OCI-LY7 (cell line): ENCODE data around the gene RBM17. TPM values are rescaled to one million over a fixed set of nuclear protein-coding genes. Genes with fewer than 3 reads are reported as not detected.

Experiments
- BruUV-seq: library from RNA; stranded (reverse); fragments of 400-500 nt; replicated peaks from 2 replicates; lab custom pipeline; 2021; lab: Mats Ljungman, UMichigan
- CTCF ChIA-PET: fragments of 300-600 bp; sonication (Branson Sonifier 250); formaldehyde crosslinking; loops from one replicate; lab custom pipeline; 2022; ENCODE audit warnings: antibody characterized with exemption; ENCODE audit not compliant: unreplicated experiment; lab: Charles Lee
- POLR2A ChIA-PET: fragments of 300-600 bp; sonication (Branson Sonifier 250); formaldehyde crosslinking; loops from one replicate; lab custom pipeline; 2022; ENCODE audit warnings: antibody characterized with exemption; lab: Charles Lee
- DNase-seq: peaks from one replicate; pipeline ENCODE4 v3.0.0-alpha.2; 2015; ENCODE audit warnings: low spot score
- H2AFZ ChIP-seq: fragments of 200-600 bp; sonication (generic), shearing (Covaris generic); 2 replicates; pipeline ENCODE4 v1.6.1; 2014; ENCODE audit warnings: mild to moderate bottlenecking, antibody characterized with exemption, low read length, moderate library complexity
- H3K27ac ChIP-seq: fragments of 200-600 bp; sonication (generic); 2 replicates; pipeline ENCODE4 v1.5.1; 2014; ENCODE audit warnings: mixed run types, low read depth, mild to moderate bottlenecking, moderate library complexity, low read length, inconsistent platforms; ENCODE audit not compliant: poor library complexity, severe bottlenecking
- H3K36me3 ChIP-seq: fragments of 200-600 bp; sonication (generic); 2 replicates; pipeline ENCODE4 v1.6.1; 2014; ENCODE audit warnings: mild to moderate bottlenecking, antibody characterized with exemption, low read length, moderate library complexity, mixed read lengths; ENCODE audit not compliant: insufficient read depth
- H3K4me1 ChIP-seq: fragments of 200-600 bp; sonication (generic); 2 replicates; pipeline ENCODE4 v1.5.1; 2014; ENCODE audit warnings: mild to moderate bottlenecking, low read length; ENCODE audit not compliant: insufficient read depth, poor library complexity, severe bottlenecking
- H3K4me2 ChIP-seq: fragments of 200-600 bp; sonication (generic); 2 replicates; pipeline ENCODE4 v1.6.1; 2014; ENCODE audit warnings: mild to moderate bottlenecking, low read length
- H3K4me3 ChIP-seq: fragments of 200-600 bp; sonication (generic); 2 replicates; pipeline ENCODE4 v1.5.1; 2014; ENCODE audit warnings: mild to moderate bottlenecking, low read depth, low read length; ENCODE audit not compliant: poor library complexity, severe bottlenecking
- H3K79me2 ChIP-seq: fragments of 200-600 bp; sonication (generic); 2 replicates; pipeline ENCODE4 v1.6.1; 2016; ENCODE audit warnings: low read depth, mild to moderate bottlenecking, low read length, moderate library complexity, mixed read lengths; ENCODE audit not compliant: insufficient read depth
- H3K9me2 ChIP-seq: fragments of 200-600 bp; sonication (generic); 2 replicates; pipeline ENCODE4 v1.6.1; 2016; ENCODE audit warnings: mild to moderate bottlenecking, low read length, mixed read lengths; ENCODE audit not compliant: insufficient read depth
- H3K9me3 ChIP-seq: fragments of 200-600 bp; sonication (generic); 2 replicates; pipeline ENCODE4 v1.6.1; 2014; ENCODE audit warnings: mild to moderate bottlenecking, mixed run types, low read length, mixed read lengths
- H4K20me1 ChIP-seq: fragments of 200-600 bp; sonication (generic); 2 replicates; pipeline ENCODE4 v1.6.1; 2014; ENCODE audit warnings: mild to moderate bottlenecking, antibody characterized with exemption, low read length, moderate library complexity, mixed read lengths; ENCODE audit not compliant: insufficient read depth
- CTCF ChIP-seq: fragments of 200-600 bp; sonication (generic); conservative IDR thresholded peaks from 2 replicates; pipeline ENCODE4 v1.5.1; 2014; ENCODE audit warnings: mild to moderate bottlenecking, antibody characterized with exemption, low read length, moderate library complexity, mixed read lengths
- EZH2phosphoT487 ChIP-seq: fragments of 200-600 bp; sonication (generic); IDR thresholded peaks from 2 replicates; pipeline ENCODE4 v1.6.1; 2018; ENCODE audit warnings: low read depth, borderline replicate concordance, mild to moderate bottlenecking, mixed run types, antibody characterized with exemption, low read length, moderate library complexity, mixed read lengths
- intact Hi-C: fragments of 100-400 bp; cut with micrococcal nuclease; formaldehyde crosslinking; loops from one replicate; pipeline ENCODE4 v1.10.0; 2022; ENCODE audit not compliant: unreplicated experiment
- total RNA-seq, 2 experiments: library from RNA; depleted of rRNA in 1 of 2; stranded (reverse); fragments of >200 nt in 1 of 2; shearing (Covaris generic) in 1 of 2; gene quantifications; 2 replicates each; pipeline ENCODE4 v1.2.3, GENCODE V29; 2014 to 2022

The RBM17 gene
- total RNA-seq, 2 experiments from 2014 or later, result 103 to 248 TPM

- Histone ChIP-seq H3K9me2 (no peaks in the 10 kb centered on the region), H3K4me2 (no peak overlapping the region), H3K27ac (no peak overlapping the region), H4K20me1 (no peaks in the 10 kb centered on the region), H3K79me2 (peaks cover 38% of the 10 kb centered on the region), H2AFZ (no peak overlapping the region), H3K4me3 (no peak overlapping the region), H3K36me3 (peaks cover 98% of the 10 kb centered on the region), H3K4me1 (no peaks in the 10 kb centered on the region), H3K9me3 (no peaks in the 10 kb centered on the region)
- DNase-seq, result no peak
- no TSS peak for BruUV-seq
- POLR2A ChIA-PET, result no interaction called here
- intact Hi-C loops, result loop anchor here (2.0 kb wide), 1 partner anchor 95 kb away; the partner anchor contains the start of gene PFKFB3
- CTCF ChIA-PET, result interaction anchor here (0.6 kb wide), 1 partner anchor 124 kb away, joined by 3 read pairs; no protein-coding TSS in a partner anchor
- TF ChIP-seq EZH2phosphoT487 (no peak), CTCF (no peak)
These were observed 19.2 kb downstream of the RBM17 start for GRCh38 chr10:6108072-6108471.

GRCh38 chr10:6108631-6109443 lies 20.0 kb downstream of the RBM17 start:
- H3K4me2 ChIP-seq, result no peak overlapping the region
- no peaks in the 10 kb centered on the region for H3K9me3 ChIP-seq
- H3K9me2 ChIP-seq, result no peaks in the 10 kb centered on the region
- TF ChIP-seq CTCF (peak; percentile 91), EZH2phosphoT487 (no peak)
- CTCF ChIA-PET, result interaction anchor here (0.6 kb wide), 1 partner anchor 123 kb away, joined by 3 read pairs; no protein-coding TSS in a partner anchor
- no peaks in the 10 kb centered on the region for H3K4me1 ChIP-seq
- no peak overlapping the region for H3K27ac ChIP-seq
- no peak overlapping the region for H2AFZ ChIP-seq
- H3K79me2 ChIP-seq, result peaks cover 31% of the 10 kb centered on the region
- no peak overlapping the region for H3K4me3 ChIP-seq
- BruUV-seq, result no TSS peak
- DNase-seq, result peak; percentile 68
- POLR2A ChIA-PET, result interaction anchor here (0.6 kb wide), 1 partner anchor 681 kb away, joined by 5 read pairs; no protein-coding TSS in a partner anchor
- no peaks in the 10 kb centered on the region for H4K20me1 ChIP-seq
- peaks cover 98% of the 10 kb centered on the region for H3K36me3 ChIP-seq
- intact Hi-C loops, result loop anchor here (1.0 to 2.0 kb wide), 3 partner anchors 42 to 292 kb away; partner anchors contain the start of gene PFKFB3

GRCh38 chr10:6109444-6109775 lies 20.6 kb downstream of the RBM17 start:
- no peak overlapping the region for H2AFZ ChIP-seq
- TF ChIP-seq EZH2phosphoT487 (no peak), CTCF (no peak)
- H3K79me2 ChIP-seq, result peaks cover 25% of the 10 kb centered on the region; the same call in 1 of the 2 replicates
- no peak overlapping the region for H3K4me2 ChIP-seq
- no peak for DNase-seq
- no peaks in the 10 kb centered on the region for H3K9me2 ChIP-seq
- H3K27ac ChIP-seq, result no peak overlapping the region
- no peak overlapping the region for H3K4me3 ChIP-seq
- no peaks in the 10 kb centered on the region for H3K9me3 ChIP-seq
- ChIA-PET CTCF (no interaction called here), POLR2A (no interaction called here)
- H4K20me1 ChIP-seq, result no peaks in the 10 kb centered on the region
- peaks cover 98% of the 10 kb centered on the region for H3K36me3 ChIP-seq
- intact Hi-C loops, result loop anchor here (1.0 to 2.0 kb wide), 3 partner anchors 42 to 292 kb away; partner anchors contain the start of gene PFKFB3
- H3K4me1 ChIP-seq, result no peaks in the 10 kb centered on the region
- no TSS peak for BruUV-seq
